Parathyroid adenoma (tissue), 2 donors: ENCODE measurements around the gene GLB1L3.
"Not testable (repeated sequence)": the region's sequence is repeated elsewhere in the genome, so short reads cannot be mapped to it uniquely, and the experiment has no call there.

Experiments used
- H2AFZ ChIP-seq: fragments of 300-600 bp; sonication (generic); one replicate; pipeline ENCODE4 v1.7.0; 2017; ENCODE audit warnings: antibody characterized with exemption, mild to moderate bottlenecking
- H3K27ac ChIP-seq: fragments of 300-600 bp; sonication (generic); one replicate; pipeline ENCODE4 v1.7.0; 2017
- H3K27me3 ChIP-seq: fragments of 300-600 bp; sonication (generic); one replicate; pipeline ENCODE4 v1.7.0; 2017; ENCODE audit warnings: low read length; ENCODE audit not compliant: control insufficient read depth, insufficient read depth
- H3K36me3 ChIP-seq: fragments of 300-600 bp; sonication (generic); one replicate; pipeline ENCODE4 v1.7.0; 2017; ENCODE audit warnings: low read length; ENCODE audit not compliant: control insufficient read depth, insufficient read depth
- H3K4me1 ChIP-seq: fragments of 300-600 bp; sonication (generic); one replicate; pipeline ENCODE4 v1.7.0; 2017; ENCODE audit warnings: control low read depth
- H3K4me2 ChIP-seq: fragments of 300-600 bp; sonication (generic); one replicate; pipeline ENCODE4 v1.7.0; 2017; ENCODE audit warnings: low read length
- H3K4me3 ChIP-seq: fragments of 300-600 bp; sonication (generic); one replicate; pipeline ENCODE4 v1.7.0; 2017; ENCODE audit warnings: low read depth, low read length
- H3K79me2 ChIP-seq: fragments of 300-600 bp; sonication (generic); one replicate; pipeline ENCODE4 v1.7.0; 2017; ENCODE audit warnings: control low read depth
- H3K9ac ChIP-seq: fragments of 300-600 bp; sonication (generic); one replicate; pipeline ENCODE4 v1.7.0; 2017; ENCODE audit warnings: mild to moderate bottlenecking
- H3K9me3 ChIP-seq: fragments of 300-600 bp; sonication (generic); one replicate; pipeline ENCODE4 v1.7.0; 2017; ENCODE audit warnings: low read length; ENCODE audit not compliant: control insufficient read depth
- TF ChIP-seq, protein P1 (sequence below): fragments of 300-600 bp; sonication (generic); IDR thresholded peaks from one replicate; pipeline ENCODE4 v1.7.0; 2017; ENCODE audit warnings: antibody characterized with exemption, mild to moderate bottlenecking
- donor health status: primary hyperparathyroidism.

GLB1L3 gene

DNA sequence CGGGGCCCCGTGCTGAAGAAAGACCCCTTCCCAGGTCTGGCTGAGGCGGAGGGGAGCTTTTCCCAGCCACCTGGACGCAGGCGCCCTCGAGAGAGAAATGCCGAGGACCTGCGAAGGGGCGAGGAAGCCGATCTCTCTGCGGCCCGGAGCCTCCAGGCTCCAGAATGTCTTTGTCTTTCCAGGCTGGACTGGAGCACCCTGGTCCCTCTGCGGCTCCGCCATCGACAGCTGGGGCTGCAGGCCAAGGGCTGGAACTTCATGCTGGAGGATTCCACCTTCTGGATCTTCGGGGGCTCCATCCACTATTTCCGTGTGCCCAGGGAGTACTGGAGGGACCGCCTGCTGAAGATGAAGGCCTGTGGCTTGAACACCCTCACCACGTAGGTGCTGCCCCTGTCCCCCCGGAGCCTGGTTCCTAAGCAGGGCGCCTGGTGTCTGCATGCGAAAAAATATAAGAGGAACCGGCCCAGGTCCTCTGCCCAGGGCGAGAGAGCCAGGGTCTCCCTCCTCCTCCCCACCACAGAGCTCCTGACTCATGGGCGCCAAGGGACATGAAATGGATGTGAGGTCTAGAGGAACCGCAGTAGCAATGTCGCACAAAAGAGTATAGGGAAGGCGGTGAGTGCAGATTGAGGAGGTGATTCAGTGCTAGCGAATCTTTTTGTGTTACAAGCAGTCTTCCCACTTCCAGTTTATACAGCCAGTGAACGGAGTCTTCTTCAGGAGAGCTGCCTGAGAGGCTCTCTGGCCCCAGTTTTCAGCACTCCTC is 66.6 kb downstream of the GLB1L3 start:
- no peaks in the 10 kb centered on the region for H3K79me2 ChIP-seq
- no peak overlapping the region for H3K4me2 ChIP-seq
- no peaks in the 10 kb centered on the region for H3K36me3 ChIP-seq
- no peaks in the 10 kb centered on the region for H3K4me1 ChIP-seq
- H3K9ac ChIP-seq: no peak overlapping the region
- no peak overlapping the region for H2AFZ ChIP-seq
- H3K4me3 ChIP-seq: no peak overlapping the region
- TF ChIP-seq, protein P1, sequence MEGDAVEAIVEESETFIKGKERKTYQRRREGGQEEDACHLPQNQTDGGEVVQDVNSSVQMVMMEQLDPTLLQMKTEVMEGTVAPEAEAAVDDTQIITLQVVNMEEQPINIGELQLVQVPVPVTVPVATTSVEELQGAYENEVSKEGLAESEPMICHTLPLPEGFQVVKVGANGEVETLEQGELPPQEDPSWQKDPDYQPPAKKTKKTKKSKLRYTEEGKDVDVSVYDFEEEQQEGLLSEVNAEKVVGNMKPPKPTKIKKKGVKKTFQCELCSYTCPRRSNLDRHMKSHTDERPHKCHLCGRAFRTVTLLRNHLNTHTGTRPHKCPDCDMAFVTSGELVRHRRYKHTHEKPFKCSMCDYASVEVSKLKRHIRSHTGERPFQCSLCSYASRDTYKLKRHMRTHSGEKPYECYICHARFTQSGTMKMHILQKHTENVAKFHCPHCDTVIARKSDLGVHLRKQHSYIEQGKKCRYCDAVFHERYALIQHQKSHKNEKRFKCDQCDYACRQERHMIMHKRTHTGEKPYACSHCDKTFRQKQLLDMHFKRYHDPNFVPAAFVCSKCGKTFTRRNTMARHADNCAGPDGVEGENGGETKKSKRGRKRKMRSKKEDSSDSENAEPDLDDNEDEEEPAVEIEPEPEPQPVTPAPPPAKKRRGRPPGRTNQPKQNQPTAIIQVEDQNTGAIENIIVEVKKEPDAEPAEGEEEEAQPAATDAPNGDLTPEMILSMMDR: no peak
- H3K27ac ChIP-seq: no peak overlapping the region
- no peaks in the 10 kb centered on the region for H3K9me3 ChIP-seq
- no peaks in the 10 kb centered on the region for H3K27me3 ChIP-seq

DNA sequence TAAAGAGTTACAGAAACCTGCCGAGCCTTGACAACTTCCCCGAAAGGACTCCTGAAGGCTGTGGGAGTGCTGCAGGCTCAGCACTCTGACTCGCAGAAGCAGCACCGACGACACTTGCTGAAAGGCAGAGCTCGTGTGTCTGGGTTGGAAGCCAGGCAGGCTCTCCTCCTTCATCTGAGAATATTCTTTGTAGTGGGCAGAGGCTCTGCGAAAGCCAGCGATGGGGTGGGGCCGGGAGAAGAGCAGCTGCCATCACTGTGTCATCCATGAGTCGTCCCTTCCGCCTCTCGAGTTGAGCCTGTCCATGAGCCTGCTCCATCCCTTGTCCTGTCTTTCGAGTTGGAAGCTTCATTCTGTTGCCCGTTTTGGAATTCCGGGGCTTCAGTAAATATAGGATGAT is 67.5 kb downstream of the GLB1L3 start:
- Histone ChIP-seq H3K4me3 (no peak overlapping the region), H3K9me3 (no peaks in the 10 kb centered on the region), H3K27me3 (no peaks in the 10 kb centered on the region), H3K27ac (no peak overlapping the region), H3K4me1 (no peaks in the 10 kb centered on the region), H3K4me2 (no peak overlapping the region), H2AFZ (no peak overlapping the region), H3K36me3 (no peaks in the 10 kb centered on the region), H3K79me2 (no peaks in the 10 kb centered on the region), H3K9ac (no peak overlapping the region)
- TF ChIP-seq, protein P1: no peak

DNA sequence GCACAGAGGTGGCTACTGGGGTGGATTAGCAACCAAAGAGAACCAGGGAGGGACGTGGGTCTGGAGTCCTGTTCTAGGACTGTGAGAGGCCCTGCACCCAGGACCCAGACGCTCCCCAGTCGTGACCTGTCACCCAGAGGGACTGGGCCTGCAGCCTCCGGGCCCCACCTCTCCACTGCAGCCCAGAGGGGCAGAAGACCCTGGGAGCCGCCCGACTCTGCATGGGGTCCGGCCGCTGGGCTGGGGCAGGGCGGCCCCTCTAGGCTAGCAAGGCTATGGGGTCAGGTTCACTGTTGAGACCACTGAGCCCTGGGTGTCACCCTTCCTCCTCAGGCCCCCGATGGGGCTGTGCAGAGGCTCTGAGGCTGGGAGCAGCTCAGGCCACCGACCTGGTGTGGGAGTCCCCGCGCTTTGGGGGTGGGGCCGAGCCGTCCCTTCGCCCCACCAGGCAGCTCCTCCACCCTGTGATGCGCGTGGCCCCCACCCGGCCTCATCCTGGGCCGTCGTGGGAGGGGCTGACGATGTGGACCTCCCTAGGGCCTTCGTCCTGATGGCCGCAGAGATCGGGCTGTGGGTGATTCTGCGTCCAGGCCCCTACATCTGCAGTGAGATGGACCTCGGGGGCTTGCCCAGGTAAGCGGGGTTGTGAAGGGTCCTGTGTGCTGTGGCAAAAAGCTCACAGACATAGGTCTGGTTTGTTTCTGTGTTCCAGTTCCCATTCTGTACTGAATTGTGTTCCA is 68.5 kb downstream of the GLB1L3 start:
- not testable (repeated sequence) for H2AFZ ChIP-seq, H3K9ac ChIP-seq, H3K36me3 ChIP-seq, H3K27ac ChIP-seq, H3K27me3 ChIP-seq, H3K4me2 ChIP-seq, H3K79me2 ChIP-seq, H3K4me1 ChIP-seq, H3K4me3 ChIP-seq, H3K9me3 ChIP-seq

DNA sequence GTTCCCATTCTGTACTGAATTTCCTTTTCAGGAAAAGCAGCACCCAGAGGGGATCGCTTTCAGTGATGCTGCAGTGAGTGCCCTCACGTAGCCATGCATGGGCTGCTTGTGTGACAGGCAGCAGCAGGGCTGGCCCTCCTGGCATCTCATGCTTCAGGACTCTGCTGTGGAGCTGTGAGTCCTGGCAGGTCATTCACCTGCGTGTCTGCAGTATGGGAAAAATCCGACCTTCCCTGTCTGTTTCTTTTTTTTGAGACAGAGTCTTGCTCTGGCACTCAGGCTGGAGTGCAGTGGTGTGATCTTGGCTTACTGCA is 69.0 kb downstream of the GLB1L3 start:
- Histone ChIP-seq H3K27ac (no peak overlapping the region), H3K27me3 (no peaks in the 10 kb centered on the region), H3K9me3 (no peaks in the 10 kb centered on the region), H2AFZ (no peak overlapping the region), H3K4me2 (no peak overlapping the region), H3K4me3 (no peak overlapping the region), H3K79me2 (no peaks in the 10 kb centered on the region), H3K9ac (no peak overlapping the region), H3K36me3 (no peaks in the 10 kb centered on the region), H3K4me1 (no peaks in the 10 kb centered on the region)
- TF ChIP-seq, protein P1: no peak

DNA sequence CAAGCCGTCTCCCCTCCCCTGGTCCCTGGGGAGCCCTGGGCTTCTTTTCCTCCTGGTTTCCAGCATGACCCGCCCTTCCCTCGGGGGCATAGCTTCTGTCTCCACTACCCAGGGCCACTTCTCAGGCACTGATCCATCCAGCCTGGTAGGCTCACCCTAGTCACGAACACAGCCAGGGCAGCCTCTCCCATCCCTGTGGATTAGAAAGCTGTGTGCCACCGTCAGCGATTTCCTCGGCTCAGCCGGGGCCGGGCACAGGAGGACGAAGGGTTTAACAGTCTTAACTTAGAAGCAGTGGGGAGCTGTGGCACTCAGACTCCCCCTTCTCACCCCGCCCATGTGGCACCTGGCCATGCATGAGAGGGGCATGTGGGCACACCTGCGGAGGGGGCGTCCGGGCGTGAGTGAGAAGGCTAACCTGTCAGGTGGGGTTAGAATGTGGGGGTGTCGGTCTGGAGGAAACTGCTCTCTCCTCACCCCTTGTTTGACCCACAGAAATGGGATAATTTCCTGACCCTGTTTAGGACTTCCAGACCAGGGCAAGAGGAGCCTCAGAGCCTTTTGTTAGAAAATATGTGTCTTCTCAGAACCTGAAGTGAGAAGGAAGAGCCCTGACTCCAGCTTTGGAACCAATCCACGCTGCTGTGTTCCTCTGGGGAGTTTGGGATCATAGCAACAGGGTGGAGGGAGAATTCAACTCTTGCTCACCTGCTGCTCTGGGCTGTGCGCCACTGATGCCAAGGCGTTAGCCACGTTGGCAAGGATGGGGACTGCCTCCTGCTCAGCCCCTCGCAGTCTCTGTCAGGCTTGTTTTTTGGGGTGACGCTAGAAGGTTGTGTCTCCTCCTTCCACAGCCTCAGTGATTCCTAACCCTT is 70.2 kb downstream of the GLB1L3 start:
- no peak overlapping the region for H3K9ac ChIP-seq

More for the DNA sequence above, 70.2 kb downstream of the GLB1L3 start:
- H3K36me3 ChIP-seq: no peaks in the 10 kb centered on the region
- no peak overlapping the region for H3K27ac ChIP-seq
- H3K4me1 ChIP-seq: no peaks in the 10 kb centered on the region
- no peak overlapping the region for H2AFZ ChIP-seq
- H3K79me2 ChIP-seq: no peaks in the 10 kb centered on the region
- H3K9me3 ChIP-seq: no peaks in the 10 kb centered on the region
- no peak overlapping the region for H3K4me2 ChIP-seq
- H3K27me3 ChIP-seq: no peaks in the 10 kb centered on the region
- no peak overlapping the region for H3K4me3 ChIP-seq
- TF ChIP-seq, protein P1: no peak
